22Rv1 (cell line): ENCODE data around the gene KIF26A.

Experiments
- H3K27ac ChIP-seq: fragments of 450-650 bp; 2 replicates; pipeline ENCODE4 v1.5.1; 2017
- CTCF ChIP-seq: fragments of 450-650 bp; IDR thresholded peaks from 2 replicates; pipeline ENCODE4 v1.5.1; 2017; ENCODE audit warnings: mild to moderate bottlenecking
- ZFX ChIP-seq: fragments of 450-650 bp; IDR thresholded peaks from 2 replicates; pipeline ENCODE4 v1.6.1; 2017; ENCODE audit warnings: antibody characterized with exemption, borderline replicate concordance

KIF26A gene

GRCh38 chr14:104181761-104182530 is 43.6 kb downstream of the KIF26A start:
- H3K27ac ChIP-seq = no peak overlapping the region
- TF ChIP-seq ZFX = no peak
- no peak for TF ChIP-seq CTCF

GRCh38 chr14:104182857-104183425 is 44.6 kb downstream of the KIF26A start:
- TF ChIP-seq CTCF (no peak), ZFX (no peak)
- no peak overlapping the region for H3K27ac ChIP-seq

GRCh38 chr14:104183796-104184195 is 45.4 kb downstream of the KIF26A start:
- H3K27ac ChIP-seq = no peak overlapping the region
- TF ChIP-seq CTCF (no peak), ZFX (no peak)

- no peak for TF ChIP-seq ZFX
- TF ChIP-seq CTCF = no peak
- no peak overlapping the region for H3K27ac ChIP-seq
Measured at GRCh38 chr14:104184506-104184905, 46.1 kb downstream of the KIF26A start.

GRCh38 chr14:104184911-104185499 is 46.6 kb downstream of the KIF26A start:
- H3K27ac ChIP-seq = no peak overlapping the region

GRCh38 chr14:104185916-104186495 is 47.6 kb downstream of the KIF26A start:
- no peak overlapping the region for H3K27ac ChIP-seq
- TF ChIP-seq CTCF (no peak), ZFX (no peak)

More at GRCh38 chr14:104184911-104185499, 46.6 kb downstream of the KIF26A start:
- no peak for TF ChIP-seq ZFX
- no peak for TF ChIP-seq CTCF
